H1 (cell line): ENCODE results near the gene ZNF763. TPM values are rescaled to one million over a fixed set of nuclear protein-coding genes. Genes with fewer than 3 reads are reported as not detected.

ENCODE experiments used
- BRCA1 ChIP-seq: IDR thresholded peaks from 2 replicates; pipeline ENCODE4 v1.6.1; 2012; ENCODE audit warnings: low read depth, low read length, improper control_type of control experiment
- CHD1 ChIP-seq: IDR thresholded peaks from 2 replicates; pipeline ENCODE4 v1.6.1; 2012; ENCODE audit warnings: low read depth, low read length, improper control_type of control experiment
- FOSL1 ChIP-seq: IDR thresholded peaks from 2 replicates; pipeline ENCODE4 v1.6.1; 2011; ENCODE audit warnings: mild to moderate bottlenecking, low read depth, low read length, moderate library complexity; ENCODE audit not compliant: insufficient read depth
- JUN ChIP-seq: IDR thresholded peaks from 2 replicates; pipeline ENCODE4 v1.6.1; 2011; ENCODE audit warnings: low read depth, mild to moderate bottlenecking, improper control_type of control experiment, low read length
- SP2 ChIP-seq: IDR thresholded peaks from 2 replicates; pipeline ENCODE4 v1.6.1; 2012; ENCODE audit warnings: mild to moderate bottlenecking, low read length, inconsistent platforms
- polyA plus RNA-seq, 7 experiments: library from polyadenylated mRNA; depleted of rRNA in 3 of 7; stranded (reverse) in 5 of 7; unstranded in 2 of 7; fragments of >200 nt in 5 of 7; fragments of 200-250 nt in 2 of 7; gene quantifications; 1 replicate in 5 of 7; 2 replicates in 1 of 7; 4 replicates in 1 of 7; pipeline versions ENCODE4 v1.2.1 to v1.2.3, GENCODE V29; 2011 to 2013; ENCODE audit warnings: missing spikeins in 2 of 7, mixed read lengths in 2 of 7
- total RNA-seq: library from RNA; stranded (reverse); fragmentation: NEBNext Ultra II Directional; extraction: Animal tissue kit (Norgen Biotek cat#: 25700); gene quantifications from 2 replicates; pipeline ENCODE4 v1.2.1, GENCODE V29; 2021
- TF ChIP-seq, protein P1 (sequence below): fragments of 300-600 bp; sonication (generic); IDR thresholded peaks from 2 replicates; pipeline ENCODE4 v1.7.1; 2012; ENCODE audit warnings: low read length, moderate library complexity, mild to moderate bottlenecking, inconsistent platforms; ENCODE audit not compliant: insufficient replicate concordance
- TF ChIP-seq, protein P2 (sequence below): IDR thresholded peaks from 2 replicates; pipeline ENCODE4 v1.6.1; 2011; ENCODE audit warnings: low read depth, mild to moderate bottlenecking, low read length; ENCODE audit not compliant: insufficient read depth

ZNF763 gene
- total and polyA plus RNA-seq, 2 of the 8 experiments (the other 6 are each of a cell fraction or from before 2014, with no cell fraction given), result 0.39 to 1.7 TPM

DNA sequence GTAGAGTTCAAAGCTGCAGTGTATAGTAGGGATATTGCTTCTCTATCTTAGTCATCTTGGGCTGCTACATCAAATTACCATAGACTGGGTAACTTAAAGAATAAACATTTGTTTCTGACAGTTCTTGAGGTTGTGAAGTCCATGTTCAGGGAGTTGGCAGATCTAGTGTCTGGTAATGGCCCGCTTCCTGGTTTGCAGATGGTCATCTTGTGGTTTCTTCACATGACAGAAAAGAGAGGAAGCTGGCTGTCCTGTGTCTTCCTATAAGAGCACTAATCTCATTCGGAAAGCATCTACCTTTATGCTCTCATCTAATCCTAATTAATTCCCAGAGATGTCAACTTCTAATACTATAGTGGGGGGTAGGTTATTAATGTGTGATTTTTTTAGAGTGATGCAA is 6.2 kb downstream of the ZNF763 start (continued):
- TF ChIP-seq, protein P1, sequence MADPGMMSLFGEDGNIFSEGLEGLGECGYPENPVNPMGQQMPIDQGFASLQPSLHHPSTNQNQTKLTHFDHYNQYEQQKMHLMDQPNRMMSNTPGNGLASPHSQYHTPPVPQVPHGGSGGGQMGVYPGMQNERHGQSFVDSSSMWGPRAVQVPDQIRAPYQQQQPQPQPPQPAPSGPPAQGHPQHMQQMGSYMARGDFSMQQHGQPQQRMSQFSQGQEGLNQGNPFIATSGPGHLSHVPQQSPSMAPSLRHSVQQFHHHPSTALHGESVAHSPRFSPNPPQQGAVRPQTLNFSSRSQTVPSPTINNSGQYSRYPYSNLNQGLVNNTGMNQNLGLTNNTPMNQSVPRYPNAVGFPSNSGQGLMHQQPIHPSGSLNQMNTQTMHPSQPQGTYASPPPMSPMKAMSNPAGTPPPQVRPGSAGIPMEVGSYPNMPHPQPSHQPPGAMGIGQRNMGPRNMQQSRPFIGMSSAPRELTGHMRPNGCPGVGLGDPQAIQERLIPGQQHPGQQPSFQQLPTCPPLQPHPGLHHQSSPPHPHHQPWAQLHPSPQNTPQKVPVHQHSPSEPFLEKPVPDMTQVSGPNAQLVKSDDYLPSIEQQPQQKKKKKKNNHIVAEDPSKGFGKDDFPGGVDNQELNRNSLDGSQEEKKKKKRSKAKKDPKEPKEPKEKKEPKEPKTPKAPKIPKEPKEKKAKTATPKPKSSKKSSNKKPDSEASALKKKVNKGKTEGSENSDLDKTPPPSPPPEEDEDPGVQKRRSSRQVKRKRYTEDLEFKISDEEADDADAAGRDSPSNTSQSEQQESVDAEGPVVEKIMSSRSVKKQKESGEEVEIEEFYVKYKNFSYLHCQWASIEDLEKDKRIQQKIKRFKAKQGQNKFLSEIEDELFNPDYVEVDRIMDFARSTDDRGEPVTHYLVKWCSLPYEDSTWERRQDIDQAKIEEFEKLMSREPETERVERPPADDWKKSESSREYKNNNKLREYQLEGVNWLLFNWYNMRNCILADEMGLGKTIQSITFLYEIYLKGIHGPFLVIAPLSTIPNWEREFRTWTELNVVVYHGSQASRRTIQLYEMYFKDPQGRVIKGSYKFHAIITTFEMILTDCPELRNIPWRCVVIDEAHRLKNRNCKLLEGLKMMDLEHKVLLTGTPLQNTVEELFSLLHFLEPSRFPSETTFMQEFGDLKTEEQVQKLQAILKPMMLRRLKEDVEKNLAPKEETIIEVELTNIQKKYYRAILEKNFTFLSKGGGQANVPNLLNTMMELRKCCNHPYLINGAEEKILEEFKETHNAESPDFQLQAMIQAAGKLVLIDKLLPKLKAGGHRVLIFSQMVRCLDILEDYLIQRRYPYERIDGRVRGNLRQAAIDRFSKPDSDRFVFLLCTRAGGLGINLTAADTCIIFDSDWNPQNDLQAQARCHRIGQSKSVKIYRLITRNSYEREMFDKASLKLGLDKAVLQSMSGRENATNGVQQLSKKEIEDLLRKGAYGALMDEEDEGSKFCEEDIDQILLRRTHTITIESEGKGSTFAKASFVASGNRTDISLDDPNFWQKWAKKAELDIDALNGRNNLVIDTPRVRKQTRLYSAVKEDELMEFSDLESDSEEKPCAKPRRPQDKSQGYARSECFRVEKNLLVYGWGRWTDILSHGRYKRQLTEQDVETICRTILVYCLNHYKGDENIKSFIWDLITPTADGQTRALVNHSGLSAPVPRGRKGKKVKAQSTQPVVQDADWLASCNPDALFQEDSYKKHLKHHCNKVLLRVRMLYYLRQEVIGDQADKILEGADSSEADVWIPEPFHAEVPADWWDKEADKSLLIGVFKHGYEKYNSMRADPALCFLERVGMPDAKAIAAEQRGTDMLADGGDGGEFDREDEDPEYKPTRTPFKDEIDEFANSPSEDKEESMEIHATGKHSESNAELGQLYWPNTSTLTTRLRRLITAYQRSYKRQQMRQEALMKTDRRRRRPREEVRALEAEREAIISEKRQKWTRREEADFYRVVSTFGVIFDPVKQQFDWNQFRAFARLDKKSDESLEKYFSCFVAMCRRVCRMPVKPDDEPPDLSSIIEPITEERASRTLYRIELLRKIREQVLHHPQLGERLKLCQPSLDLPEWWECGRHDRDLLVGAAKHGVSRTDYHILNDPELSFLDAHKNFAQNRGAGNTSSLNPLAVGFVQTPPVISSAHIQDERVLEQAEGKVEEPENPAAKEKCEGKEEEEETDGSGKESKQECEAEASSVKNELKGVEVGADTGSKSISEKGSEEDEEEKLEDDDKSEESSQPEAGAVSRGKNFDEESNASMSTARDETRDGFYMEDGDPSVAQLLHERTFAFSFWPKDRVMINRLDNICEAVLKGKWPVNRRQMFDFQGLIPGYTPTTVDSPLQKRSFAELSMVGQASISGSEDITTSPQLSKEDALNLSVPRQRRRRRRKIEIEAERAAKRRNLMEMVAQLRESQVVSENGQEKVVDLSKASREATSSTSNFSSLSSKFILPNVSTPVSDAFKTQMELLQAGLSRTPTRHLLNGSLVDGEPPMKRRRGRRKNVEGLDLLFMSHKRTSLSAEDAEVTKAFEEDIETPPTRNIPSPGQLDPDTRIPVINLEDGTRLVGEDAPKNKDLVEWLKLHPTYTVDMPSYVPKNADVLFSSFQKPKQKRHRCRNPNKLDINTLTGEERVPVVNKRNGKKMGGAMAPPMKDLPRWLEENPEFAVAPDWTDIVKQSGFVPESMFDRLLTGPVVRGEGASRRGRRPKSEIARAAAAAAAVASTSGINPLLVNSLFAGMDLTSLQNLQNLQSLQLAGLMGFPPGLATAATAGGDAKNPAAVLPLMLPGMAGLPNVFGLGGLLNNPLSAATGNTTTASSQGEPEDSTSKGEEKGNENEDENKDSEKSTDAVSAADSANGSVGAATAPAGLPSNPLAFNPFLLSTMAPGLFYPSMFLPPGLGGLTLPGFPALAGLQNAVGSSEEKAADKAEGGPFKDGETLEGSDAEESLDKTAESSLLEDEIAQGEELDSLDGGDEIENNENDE, result no peak
- TF ChIP-seq, protein P2, sequence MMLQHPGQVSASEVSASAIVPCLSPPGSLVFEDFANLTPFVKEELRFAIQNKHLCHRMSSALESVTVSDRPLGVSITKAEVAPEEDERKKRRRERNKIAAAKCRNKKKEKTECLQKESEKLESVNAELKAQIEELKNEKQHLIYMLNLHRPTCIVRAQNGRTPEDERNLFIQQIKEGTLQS, result no peak
- TF ChIP-seq JUN, result no peak
- TF ChIP-seq CHD1, result no peak
- no peak for TF ChIP-seq SP2
- no peak for TF ChIP-seq FOSL1
- TF ChIP-seq BRCA1, result no peak
